Cardiac muscle cell (in vitro differentiated cells and primary cell): ENCODE results near the gene ATE1. TPM values are rescaled to one million over a fixed set of nuclear protein-coding genes. Genes with fewer than 3 reads are reported as not detected.
"Not testable (repeated sequence)": the region's sequence is repeated elsewhere in the genome, so short reads cannot be mapped to it uniquely, and the experiment has no call there.

Source experiments
- DNase-seq, 2 donors: peaks; one replicate each; pipeline versions ENCODE4 v3.0.0 to v3.0.0-alpha.2; 2010 to 2017; ENCODE audit warnings: low read depth in 1 of 2, low spot score in 1 of 2
- H3K27ac ChIP-seq: fragments of 200-600 bp; sonication (generic); 2 replicates; pipeline ENCODE4 v1.5.1; 2016
- H3K27me3 ChIP-seq: fragments of 200-600 bp; sonication (generic); 2 replicates; pipeline ENCODE4 v1.6.0; 2016; ENCODE audit warnings: control low read depth
- H3K36me3 ChIP-seq: fragments of 200-600 bp; sonication (generic); 2 replicates; pipeline ENCODE4 v1.5.1; 2016; ENCODE audit warnings: control low read depth
- H3K4me1 ChIP-seq: fragments of 200-600 bp; sonication (generic); 2 replicates; pipeline ENCODE4 v1.8.1; 2017; ENCODE audit warnings: low read depth, mild to moderate bottlenecking, mixed run types
- H3K4me3 ChIP-seq: fragments of 200-600 bp; sonication (generic); 2 replicates; pipeline ENCODE4 v1.5.1; 2016; ENCODE audit warnings: mild to moderate bottlenecking
- H3K9me3 ChIP-seq: fragments of 200-600 bp; sonication (generic); 2 replicates; pipeline ENCODE4 v1.5.1; 2017; ENCODE audit warnings: low read depth, mild to moderate bottlenecking, control low read depth
- polyA plus RNA-seq: library from polyadenylated mRNA; unstranded; fragments of >200 nt; fragmentation: Nextera tagmentation; extraction: Ambion mirVana; gene quantifications from 2 replicates; pipeline ENCODE4 v1.2.1, GENCODE V29; 2016
- total RNA-seq: library from RNA; depleted of rRNA; stranded (reverse); fragments of >200 nt; gene quantifications from 2 replicates; pipeline ENCODE4 v1.2.3, GENCODE V29; 2016
- TF ChIP-seq, protein P1 (sequence below): IDR thresholded peaks from 2 replicates; pipeline ENCODE4 v1.5.1; 2012; ENCODE audit warnings: low read depth, mild to moderate bottlenecking, low read length

ATE1 gene
- total RNA-seq (20.0 and 21.4 TPM in 2 replicates), polyA plus RNA-seq (18.4 and 31.2 TPM in 2 replicates)

DNA sequence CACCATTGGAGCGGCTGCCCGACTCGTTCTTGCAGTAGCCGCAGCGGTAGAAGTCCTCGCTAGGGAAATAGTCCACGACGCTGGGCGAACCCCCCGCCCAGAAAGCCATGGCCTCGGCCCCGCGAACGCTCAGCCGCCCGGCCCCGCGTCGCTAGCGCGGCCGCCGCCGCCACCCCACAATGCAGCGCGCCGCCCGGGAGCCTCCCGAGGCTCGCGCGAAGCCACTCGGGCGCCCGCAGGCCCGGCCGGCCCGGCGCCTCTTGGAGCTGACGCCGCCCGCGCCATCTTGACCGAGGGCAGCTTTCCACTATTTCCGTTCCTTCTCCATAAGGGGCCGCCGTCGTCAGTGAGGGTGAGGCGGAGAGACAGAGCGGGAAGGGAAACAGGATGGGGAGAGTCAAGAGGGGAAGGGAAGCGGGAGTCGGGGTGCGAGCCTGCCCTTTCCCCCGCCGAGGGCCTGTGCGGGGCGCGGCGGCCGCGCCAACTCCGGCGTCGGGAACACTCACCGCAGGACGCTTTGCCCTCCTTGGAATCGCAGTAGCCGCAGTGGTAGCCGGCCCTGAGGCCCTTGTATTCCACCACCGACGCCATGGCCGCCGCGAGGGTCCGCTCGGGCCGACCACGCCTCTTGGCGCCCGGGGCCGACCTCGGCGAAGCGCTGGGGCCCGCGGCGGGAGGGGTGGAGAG, at the start of gene ATE1:
Gene ATE1, minus strand, starts transcription at position 191 of the 687 bp plus-strand sequence. Its CDS starts 82 bp downstream, at position 109.
- peak; percentile 95 to 96 for DNase-seq
- no peaks in the 10 kb centered on the region for H3K9me3 ChIP-seq
- no peaks in the 10 kb centered on the region for H3K27me3 ChIP-seq
- H3K27ac ChIP-seq: peak within 1 kb of the TSS; percentile 99
- peak within 1 kb of the TSS; percentile 79 for H3K4me3 ChIP-seq
- TF ChIP-seq, protein P1, sequence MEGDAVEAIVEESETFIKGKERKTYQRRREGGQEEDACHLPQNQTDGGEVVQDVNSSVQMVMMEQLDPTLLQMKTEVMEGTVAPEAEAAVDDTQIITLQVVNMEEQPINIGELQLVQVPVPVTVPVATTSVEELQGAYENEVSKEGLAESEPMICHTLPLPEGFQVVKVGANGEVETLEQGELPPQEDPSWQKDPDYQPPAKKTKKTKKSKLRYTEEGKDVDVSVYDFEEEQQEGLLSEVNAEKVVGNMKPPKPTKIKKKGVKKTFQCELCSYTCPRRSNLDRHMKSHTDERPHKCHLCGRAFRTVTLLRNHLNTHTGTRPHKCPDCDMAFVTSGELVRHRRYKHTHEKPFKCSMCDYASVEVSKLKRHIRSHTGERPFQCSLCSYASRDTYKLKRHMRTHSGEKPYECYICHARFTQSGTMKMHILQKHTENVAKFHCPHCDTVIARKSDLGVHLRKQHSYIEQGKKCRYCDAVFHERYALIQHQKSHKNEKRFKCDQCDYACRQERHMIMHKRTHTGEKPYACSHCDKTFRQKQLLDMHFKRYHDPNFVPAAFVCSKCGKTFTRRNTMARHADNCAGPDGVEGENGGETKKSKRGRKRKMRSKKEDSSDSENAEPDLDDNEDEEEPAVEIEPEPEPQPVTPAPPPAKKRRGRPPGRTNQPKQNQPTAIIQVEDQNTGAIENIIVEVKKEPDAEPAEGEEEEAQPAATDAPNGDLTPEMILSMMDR: no peak
- no peaks in the 10 kb centered on the region for H3K36me3 ChIP-seq
- peaks cover 6% of the 10 kb centered on the region for H3K4me1 ChIP-seq

DNA sequence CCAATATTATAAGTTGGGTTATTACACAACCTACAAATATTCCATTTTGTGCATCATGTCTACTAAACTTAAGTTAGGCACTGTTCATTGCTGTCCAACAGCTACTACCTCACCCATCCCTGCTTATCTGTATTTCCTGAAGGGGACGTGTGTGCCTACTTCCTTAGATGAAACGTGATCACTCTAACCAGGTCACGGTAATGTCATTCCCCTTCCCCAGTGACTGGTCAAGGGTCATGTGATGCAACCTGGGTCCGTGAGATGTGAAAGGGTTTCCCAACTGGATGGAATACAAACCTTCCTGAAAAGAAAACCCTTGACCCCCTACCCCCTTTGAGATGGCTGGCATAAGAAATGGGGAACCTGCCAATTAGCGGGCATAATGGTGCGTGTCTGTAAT, 48.8 kb upstream of the ATE1 start:
- no peak overlapping the region for H3K27ac ChIP-seq
- H3K4me1 ChIP-seq: peaks cover 3% of the 10 kb centered on the region
- TF ChIP-seq, protein P1: no peak
- no peak overlapping the region for H3K4me3 ChIP-seq
- no peaks in the 10 kb centered on the region for H3K36me3 ChIP-seq
- no peak for DNase-seq
- no peaks in the 10 kb centered on the region for H3K9me3 ChIP-seq
- no peaks in the 10 kb centered on the region for H3K27me3 ChIP-seq

- no peak for DNase-seq
- Histone ChIP-seq H3K4me3 (peak overlapping the region; percentile 98), H3K4me1 (peaks cover 3% of the 10 kb centered on the region), H3K36me3 (no peaks in the 10 kb centered on the region), H3K9me3 (no peaks in the 10 kb centered on the region), H3K27me3 (no peaks in the 10 kb centered on the region), H3K27ac (peak overlapping the region; percentile 87)
- TF ChIP-seq, protein P1: no peak
These were observed 47.7 kb upstream of the ATE1 start for GRCh38 chr10:121975295-121976086.

DNA sequence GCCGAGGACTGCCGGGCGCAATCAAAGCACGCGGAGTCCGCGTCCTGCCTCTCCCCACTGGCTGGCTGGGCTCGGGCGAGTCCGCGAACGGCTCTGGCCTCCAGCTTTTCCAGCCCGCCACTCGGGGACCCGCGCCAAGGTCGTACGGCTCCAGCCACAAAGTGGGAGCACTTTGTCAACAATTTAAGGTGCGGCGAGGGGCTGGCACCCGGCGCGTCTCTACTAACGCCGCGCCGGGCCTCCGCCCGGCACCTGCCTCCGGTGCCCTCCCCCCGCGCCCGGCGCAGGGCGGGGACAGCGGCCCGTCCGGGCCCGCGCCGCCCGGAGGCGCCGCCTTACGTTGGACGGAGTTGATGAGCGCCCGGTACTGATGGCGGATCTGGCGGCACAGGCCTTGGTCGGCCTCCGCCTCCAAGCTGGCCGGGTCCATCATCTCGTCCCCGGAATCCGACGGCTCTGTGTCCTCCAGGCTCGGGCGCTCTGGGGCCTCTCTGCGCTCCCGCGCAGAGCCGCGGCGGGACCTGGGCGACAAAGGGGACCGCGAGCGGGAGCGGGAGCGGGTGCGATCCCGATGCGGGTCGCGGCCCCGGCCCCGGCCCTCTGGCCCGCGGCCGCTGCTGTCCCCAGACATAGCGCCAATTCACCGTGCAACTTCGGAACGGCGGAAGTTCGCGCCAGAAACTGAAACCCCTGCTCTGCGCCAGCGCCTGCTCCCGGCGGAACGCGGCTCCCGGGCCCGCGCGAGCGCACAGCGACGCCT, 46.9 kb upstream of the ATE1 start, which contains the start of gene NSMCE4A:
Gene NSMCE4A, minus strand, starts transcription at position 683 of the 760 bp plus-strand sequence. Its CDS starts 52 bp downstream, at position 631.
- H3K4me3 ChIP-seq: peak within 1 kb of the TSS; percentile 98
- TF ChIP-seq, protein P1: peak; percentile 72
- peak within 1 kb of the TSS; percentile 87 for H3K27ac ChIP-seq
- H3K27me3 ChIP-seq: no peaks in the 10 kb centered on the region
- H3K36me3 ChIP-seq: peaks cover 2% of the 10 kb centered on the region
- DNase-seq: peak; percentile 75 to 84
- no peaks in the 10 kb centered on the region for H3K9me3 ChIP-seq
- peaks cover 3% of the 10 kb centered on the region for H3K4me1 ChIP-seq

- no peak for DNase-seq
- TF ChIP-seq, protein P1: no peak
These were observed 46.2 kb upstream of the ATE1 start for GRCh38 chr10:121974019-121974534.

GRCh38 chr10:121969086-121969485, 41.3 kb upstream of the ATE1 start:
- not testable (repeated sequence) for H3K4me1 ChIP-seq, H3K27me3 ChIP-seq, DNase-seq, H3K27ac ChIP-seq, H3K9me3 ChIP-seq, H3K4me3 ChIP-seq
- peaks cover 37% of the 10 kb centered on the region for H3K36me3 ChIP-seq

More at GRCh38 chr10:121974019-121974534, 46.2 kb upstream of the ATE1 start:
- Histone ChIP-seq H3K4me3 (peak overlapping the region; percentile 98), H3K27ac (peak overlapping the region; percentile 87), H3K27me3 (no peaks in the 10 kb centered on the region), H3K4me1 (peaks cover 3% of the 10 kb centered on the region), H3K9me3 (no peaks in the 10 kb centered on the region), H3K36me3 (peaks cover 6% of the 10 kb centered on the region)
